MCF 10A (cell line): ENCODE results near the gene CWH43. TPM values are rescaled to one million over a fixed set of nuclear protein-coding genes. Genes with fewer than 3 reads are reported as not detected.

Experiments
- BruUV-seq: library from RNA; stranded (reverse); fragments of 400-500 nt; replicated peaks from 2 replicates; lab custom pipeline; 2021; lab: Mats Ljungman, UMichigan
- CTCF ChIA-PET: fragments of 300-600 bp; sonication (Branson Sonifier 250); formaldehyde crosslinking; extraction: SDS; loops from one replicate; lab custom pipeline; 2021; ENCODE audit warnings: antibody characterized with exemption, inconsistent platforms; lab: Yijun Ruan, JAX
- POLR2A ChIA-PET: fragments of 300-600, 350-650 bp; sonication (Branson Sonifier 250); formaldehyde crosslinking; extraction: SDS; loops from one replicate; lab custom pipeline; 2020; ENCODE audit warnings: antibody characterized with exemption, inconsistent platforms; lab: Yijun Ruan, JAX
- DNase-seq: peaks from one replicate; pipeline ENCODE4 v3.0.0-alpha.2; 2018; ENCODE audit not compliant: unreplicated experiment
- H3K27ac Mint-ChIP-seq: one replicate; pipeline ENCODE4 v1.8.0; 2022; ENCODE audit warnings: mild to moderate bottlenecking, low read depth, mixed read lengths; ENCODE audit not compliant: unreplicated experiment
- H3K27me3 Mint-ChIP-seq: one replicate; pipeline ENCODE4 v1.8.0; 2022; ENCODE audit warnings: mixed read lengths; ENCODE audit not compliant: insufficient read depth, unreplicated experiment
- H3K36me3 Mint-ChIP-seq: one replicate; pipeline ENCODE4 v1.8.0; 2022; ENCODE audit warnings: mild to moderate bottlenecking, moderate library complexity, mixed read lengths; ENCODE audit not compliant: insufficient read depth, unreplicated experiment
- H3K4me1 Mint-ChIP-seq: one replicate; pipeline ENCODE4 v1.8.0; 2022; ENCODE audit warnings: mixed read lengths; ENCODE audit not compliant: insufficient read depth, unreplicated experiment
- H3K4me3 Mint-ChIP-seq: one replicate; pipeline ENCODE4 v1.8.0; 2022; ENCODE audit warnings: mild to moderate bottlenecking, moderate library complexity, mixed read lengths; ENCODE audit not compliant: unreplicated experiment
- H3K9me3 Mint-ChIP-seq: one replicate; pipeline ENCODE4 v1.8.0; 2022; ENCODE audit warnings: mixed read lengths; ENCODE audit not compliant: unreplicated experiment
- CTCF ChIP-seq: fragments of 200-600 bp; IDR thresholded peaks from one replicate; pipeline ENCODE4 v1.8.0; 2022; ENCODE audit warnings: antibody characterized with exemption, mild to moderate bottlenecking; ENCODE audit not compliant: unreplicated experiment
- intact Hi-C: fragments of 100-400 bp; cut with micrococcal nuclease; formaldehyde crosslinking; loops from 2 replicates; pipeline ENCODE4 v1.14.1; 2022
- total RNA-seq: library from RNA; stranded (reverse); gene quantifications from 2 replicates; pipeline ENCODE4 v1.2.3, GENCODE V29; 2022

The CWH43 gene
- total RNA-seq, 1 experiment from 2014 or later: not detected

GRCh38 chr4:48991357-48991756 lies 5.3 kb downstream of the CWH43 start:
- Mint-ChIP-seq H3K4me3 (no peak overlapping the region), H3K9me3 (no peaks in the 10 kb centered on the region), H3K27ac (no peak overlapping the region), H3K36me3 (no peaks in the 10 kb centered on the region), H3K4me1 (no peaks in the 10 kb centered on the region), H3K27me3 (peaks cover 14% of the 10 kb centered on the region)
- POLR2A ChIA-PET: interaction anchor here (1.5 kb wide), 1 partner anchor 17 kb away, joined by 4 read pairs; no protein-coding TSS in a partner anchor
- intact Hi-C loops: no loop called here
- DNase-seq: no peak
- no peak for TF ChIP-seq CTCF
- CTCF ChIA-PET: no interaction called here
- no TSS peak for BruUV-seq

GRCh38 chr4:48997962-48998361 lies 11.9 kb downstream of the CWH43 start:
- BruUV-seq: no TSS peak
- H3K4me3 Mint-ChIP-seq: no peak overlapping the region
- intact Hi-C loops: no loop called here
- H3K9me3 Mint-ChIP-seq: no peaks in the 10 kb centered on the region
- POLR2A ChIA-PET: no interaction called here
- CTCF ChIA-PET: no interaction called here
- TF ChIP-seq CTCF: no peak
- H3K4me1 Mint-ChIP-seq: no peaks in the 10 kb centered on the region
- H3K27me3 Mint-ChIP-seq: peaks cover 14% of the 10 kb centered on the region
- H3K27ac Mint-ChIP-seq: no peak overlapping the region
- no peaks in the 10 kb centered on the region for H3K36me3 Mint-ChIP-seq
- DNase-seq: no peak

- BruUV-seq: no TSS peak
- H3K9me3 Mint-ChIP-seq: no peaks in the 10 kb centered on the region
- intact Hi-C loops: no loop called here
- H3K27me3 Mint-ChIP-seq: peaks cover 14% of the 10 kb centered on the region
- no peaks in the 10 kb centered on the region for H3K36me3 Mint-ChIP-seq
- ChIA-PET CTCF (no interaction called here), POLR2A (no interaction called here)
- DNase-seq: no peak
- H3K27ac Mint-ChIP-seq: no peak overlapping the region
- no peak overlapping the region for H3K4me3 Mint-ChIP-seq
- H3K4me1 Mint-ChIP-seq: no peaks in the 10 kb centered on the region
- no peak for TF ChIP-seq CTCF
Measured at GRCh38 chr4:48998440-48998839, 12.4 kb downstream of the CWH43 start.

- H3K27ac Mint-ChIP-seq: no peak overlapping the region
- H3K4me3 Mint-ChIP-seq: no peak overlapping the region
- H3K4me1 Mint-ChIP-seq: no peaks in the 10 kb centered on the region
- H3K27me3 Mint-ChIP-seq: peaks cover 4% of the 10 kb centered on the region
- ChIA-PET CTCF (no interaction called here), POLR2A (no interaction called here)
- H3K36me3 Mint-ChIP-seq: no peaks in the 10 kb centered on the region
- H3K9me3 Mint-ChIP-seq: no peaks in the 10 kb centered on the region
- intact Hi-C loops: loop anchor here (10.0 kb wide), 1 partner anchor 64 kb away; no protein-coding TSS in a partner anchor
- BruUV-seq: no TSS peak
- no peak for TF ChIP-seq CTCF
- DNase-seq: peak; percentile 23
Measured at GRCh38 chr4:49000806-49001205, 14.7 kb downstream of the CWH43 start.
